ENCODE measurements around the gene ATP2B2. TPM values are rescaled to one million over a fixed set of nuclear protein-coding genes. Genes with fewer than 3 reads are reported as not detected.

ATP2B2 gene
- total and polyA plus RNA-seq, 2 experiments from 2014 or later, result 0.42 to 0.63 TPM

DNA sequence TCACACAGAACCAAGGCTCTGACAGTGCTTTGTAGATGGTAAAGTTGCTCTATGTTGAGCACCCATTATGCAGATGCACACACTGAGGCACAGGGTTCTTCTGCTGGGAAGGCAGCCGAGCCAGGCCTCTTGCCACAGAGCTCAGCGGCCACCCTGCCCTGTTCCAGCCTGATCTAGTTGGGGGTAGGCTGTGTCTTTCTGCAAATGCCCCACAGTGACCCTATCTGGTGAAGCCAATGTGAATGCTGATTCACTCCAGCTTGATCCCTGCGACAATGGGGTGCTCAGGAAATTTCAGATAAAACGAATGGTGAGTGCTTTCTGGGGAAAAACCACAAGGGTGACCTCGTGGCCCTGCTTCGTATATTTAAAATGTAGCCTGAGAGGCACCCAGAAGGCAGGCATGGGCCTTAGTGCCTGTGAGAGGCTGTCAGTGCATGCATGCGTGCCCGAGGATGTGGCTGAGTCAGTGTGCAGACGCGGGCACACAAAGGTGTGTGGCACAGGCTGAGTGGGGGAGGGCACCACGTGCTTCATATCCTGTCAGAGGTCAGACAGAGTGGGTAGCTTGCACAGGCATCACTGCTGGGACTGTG is 85.7 kb downstream of the ATP2B2 start:
- H3K27ac ChIP-seq (ENCODE audit: low read depth), result no peak overlapping the region
- no peaks in the 10 kb centered on the region for H3F3A ChIP-seq (replicated peaks; ENCODE audit: low read depth)
- no peaks in the 10 kb centered on the region for H3K36me3 ChIP-seq (ENCODE audit: insufficient read depth)
- no peak for ATAC-seq
- no peak overlapping the region for H2AFZ ChIP-seq
- no peak for TF ChIP-seq NANOG (IDR thresholded peaks at IDR 0.05; ENCODE audit: borderline replicate concordance)
- no peak for TF ChIP-seq POLR2AphosphoS5 (IDR thresholded peaks at IDR 0.05; ENCODE audit: low read depth)
- TF ChIP-seq, protein P1, sequence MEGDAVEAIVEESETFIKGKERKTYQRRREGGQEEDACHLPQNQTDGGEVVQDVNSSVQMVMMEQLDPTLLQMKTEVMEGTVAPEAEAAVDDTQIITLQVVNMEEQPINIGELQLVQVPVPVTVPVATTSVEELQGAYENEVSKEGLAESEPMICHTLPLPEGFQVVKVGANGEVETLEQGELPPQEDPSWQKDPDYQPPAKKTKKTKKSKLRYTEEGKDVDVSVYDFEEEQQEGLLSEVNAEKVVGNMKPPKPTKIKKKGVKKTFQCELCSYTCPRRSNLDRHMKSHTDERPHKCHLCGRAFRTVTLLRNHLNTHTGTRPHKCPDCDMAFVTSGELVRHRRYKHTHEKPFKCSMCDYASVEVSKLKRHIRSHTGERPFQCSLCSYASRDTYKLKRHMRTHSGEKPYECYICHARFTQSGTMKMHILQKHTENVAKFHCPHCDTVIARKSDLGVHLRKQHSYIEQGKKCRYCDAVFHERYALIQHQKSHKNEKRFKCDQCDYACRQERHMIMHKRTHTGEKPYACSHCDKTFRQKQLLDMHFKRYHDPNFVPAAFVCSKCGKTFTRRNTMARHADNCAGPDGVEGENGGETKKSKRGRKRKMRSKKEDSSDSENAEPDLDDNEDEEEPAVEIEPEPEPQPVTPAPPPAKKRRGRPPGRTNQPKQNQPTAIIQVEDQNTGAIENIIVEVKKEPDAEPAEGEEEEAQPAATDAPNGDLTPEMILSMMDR (conservative IDR thresholded peaks at IDR 0.05; ENCODE audit: low read depth in 2 of 2), result no peak
- TF ChIP-seq JUNB (IDR thresholded peaks at IDR 0.05; ENCODE audit: unreplicated experiment), result no peak
- no peak for TF ChIP-seq ZNF331 (CRISPR knock-in tag; IDR thresholded peaks at IDR 0.05; ENCODE audit: low read depth)
- TF ChIP-seq EZH2 (IDR thresholded peaks at IDR 0.05; ENCODE audit: low read depth, unreplicated experiment), result no peak
- TF ChIP-seq CREB1 (CRISPR knock-in tag; IDR thresholded peaks at IDR 0.05; ENCODE audit: low read depth), result no peak
- no peak for TF ChIP-seq STAT1 (IDR thresholded peaks at IDR 0.05; ENCODE audit: unreplicated experiment)
- TF ChIP-seq, protein P2, sequence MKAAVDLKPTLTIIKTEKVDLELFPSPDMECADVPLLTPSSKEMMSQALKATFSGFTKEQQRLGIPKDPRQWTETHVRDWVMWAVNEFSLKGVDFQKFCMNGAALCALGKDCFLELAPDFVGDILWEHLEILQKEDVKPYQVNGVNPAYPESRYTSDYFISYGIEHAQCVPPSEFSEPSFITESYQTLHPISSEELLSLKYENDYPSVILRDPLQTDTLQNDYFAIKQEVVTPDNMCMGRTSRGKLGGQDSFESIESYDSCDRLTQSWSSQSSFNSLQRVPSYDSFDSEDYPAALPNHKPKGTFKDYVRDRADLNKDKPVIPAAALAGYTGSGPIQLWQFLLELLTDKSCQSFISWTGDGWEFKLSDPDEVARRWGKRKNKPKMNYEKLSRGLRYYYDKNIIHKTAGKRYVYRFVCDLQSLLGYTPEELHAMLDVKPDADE (IDR thresholded peaks at IDR 0.05), result no peak
- TF ChIP-seq, protein P3, sequence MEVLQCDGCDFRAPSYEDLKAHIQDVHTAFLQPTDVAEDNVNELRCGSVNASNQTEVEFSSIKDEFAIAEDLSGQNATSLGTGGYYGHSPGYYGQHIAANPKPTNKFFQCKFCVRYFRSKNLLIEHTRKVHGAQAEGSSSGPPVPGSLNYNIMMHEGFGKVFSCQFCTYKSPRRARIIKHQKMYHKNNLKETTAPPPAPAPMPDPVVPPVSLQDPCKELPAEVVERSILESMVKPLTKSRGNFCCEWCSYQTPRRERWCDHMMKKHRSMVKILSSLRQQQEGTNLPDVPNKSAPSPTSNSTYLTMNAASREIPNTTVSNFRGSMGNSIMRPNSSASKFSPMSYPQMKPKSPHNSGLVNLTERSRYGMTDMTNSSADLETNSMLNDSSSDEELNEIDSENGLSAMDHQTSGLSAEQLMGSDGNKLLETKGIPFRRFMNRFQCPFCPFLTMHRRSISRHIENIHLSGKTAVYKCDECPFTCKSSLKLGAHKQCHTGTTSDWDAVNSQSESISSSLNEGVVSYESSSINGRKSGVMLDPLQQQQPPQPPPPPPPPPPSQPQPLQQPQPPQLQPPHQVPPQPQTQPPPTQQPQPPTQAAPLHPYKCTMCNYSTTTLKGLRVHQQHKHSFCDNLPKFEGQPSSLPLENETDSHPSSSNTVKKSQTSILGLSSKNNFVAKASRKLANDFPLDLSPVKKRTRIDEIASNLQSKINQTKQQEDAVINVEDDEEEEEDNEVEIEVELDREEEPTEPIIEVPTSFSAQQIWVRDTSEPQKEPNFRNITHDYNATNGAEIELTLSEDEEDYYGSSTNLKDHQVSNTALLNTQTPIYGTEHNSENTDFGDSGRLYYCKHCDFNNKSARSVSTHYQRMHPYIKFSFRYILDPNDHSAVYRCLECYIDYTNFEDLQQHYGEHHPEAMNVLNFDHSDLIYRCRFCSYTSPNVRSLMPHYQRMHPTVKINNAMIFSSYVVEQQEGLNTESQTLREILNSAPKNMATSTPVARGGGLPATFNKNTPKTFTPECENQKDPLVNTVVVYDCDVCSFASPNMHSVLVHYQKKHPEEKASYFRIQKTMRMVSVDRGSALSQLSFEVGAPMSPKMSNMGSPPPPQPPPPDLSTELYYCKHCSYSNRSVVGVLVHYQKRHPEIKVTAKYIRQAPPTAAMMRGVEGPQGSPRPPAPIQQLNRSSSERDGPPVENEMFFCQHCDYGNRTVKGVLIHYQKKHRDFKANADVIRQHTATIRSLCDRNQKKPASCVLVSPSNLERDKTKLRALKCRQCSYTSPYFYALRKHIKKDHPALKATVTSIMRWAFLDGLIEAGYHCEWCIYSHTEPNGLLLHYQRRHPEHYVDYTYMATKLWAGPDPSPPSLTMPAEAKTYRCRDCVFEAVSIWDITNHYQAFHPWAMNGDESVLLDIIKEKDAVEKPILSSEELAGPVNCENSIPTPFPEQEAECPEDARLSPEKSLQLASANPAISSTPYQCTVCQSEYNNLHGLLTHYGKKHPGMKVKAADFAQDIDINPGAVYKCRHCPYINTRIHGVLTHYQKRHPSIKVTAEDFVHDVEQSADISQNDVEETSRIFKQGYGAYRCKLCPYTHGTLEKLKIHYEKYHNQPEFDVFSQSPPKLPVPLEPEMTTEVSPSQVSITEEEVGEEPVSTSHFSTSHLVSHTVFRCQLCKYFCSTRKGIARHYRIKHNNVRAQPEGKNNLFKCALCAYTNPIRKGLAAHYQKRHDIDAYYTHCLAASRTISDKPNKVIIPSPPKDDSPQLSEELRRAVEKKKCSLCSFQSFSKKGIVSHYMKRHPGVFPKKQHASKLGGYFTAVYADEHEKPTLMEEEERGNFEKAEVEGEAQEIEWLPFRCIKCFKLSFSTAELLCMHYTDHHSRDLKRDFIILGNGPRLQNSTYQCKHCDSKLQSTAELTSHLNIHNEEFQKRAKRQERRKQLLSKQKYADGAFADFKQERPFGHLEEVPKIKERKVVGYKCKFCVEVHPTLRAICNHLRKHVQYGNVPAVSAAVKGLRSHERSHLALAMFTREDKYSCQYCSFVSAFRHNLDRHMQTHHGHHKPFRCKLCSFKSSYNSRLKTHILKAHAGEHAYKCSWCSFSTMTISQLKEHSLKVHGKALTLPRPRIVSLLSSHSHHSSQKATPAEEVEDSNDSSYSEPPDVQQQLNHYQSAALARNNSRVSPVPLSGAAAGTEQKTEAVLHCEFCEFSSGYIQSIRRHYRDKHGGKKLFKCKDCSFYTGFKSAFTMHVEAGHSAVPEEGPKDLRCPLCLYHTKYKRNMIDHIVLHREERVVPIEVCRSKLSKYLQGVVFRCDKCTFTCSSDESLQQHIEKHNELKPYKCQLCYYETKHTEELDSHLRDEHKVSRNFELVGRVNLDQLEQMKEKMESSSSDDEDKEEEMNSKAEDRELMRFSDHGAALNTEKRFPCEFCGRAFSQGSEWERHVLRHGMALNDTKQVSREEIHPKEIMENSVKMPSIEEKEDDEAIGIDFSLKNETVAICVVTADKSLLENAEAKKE (CRISPR knock-in tag; IDR thresholded peaks at IDR 0.05), result no peak
- no peak for TF ChIP-seq REST (IDR thresholded peaks at IDR 0.05; ENCODE audit: unreplicated experiment)
- no peak for TF ChIP-seq ZNF114 (CRISPR knock-in tag; IDR thresholded peaks at IDR 0.05)
- TF ChIP-seq EZH2phosphoT487 (IDR thresholded peaks at IDR 0.05; ENCODE audit: unreplicated experiment), result no peak
- Mint-ChIP-seq H3K27ac (no peak overlapping the region), H3K4me3 (no peak overlapping the region), H3K36me3 (ENCODE audit: low read depth) (no peaks in the 10 kb centered on the region), H3K4me1 (peaks cover 10% of the 10 kb centered on the region; the same call in 2 of the 3 replicates), H3K27me3 (ENCODE audit: insufficient read depth, low read depth, poor library complexity) (peaks cover 6% of the 10 kb centered on the region), H3K9me3 (no peaks in the 10 kb centered on the region)
- H3K4me2 ChIP-seq, result no peak overlapping the region
- H3K79me2 ChIP-seq (replicated peaks; ENCODE audit: insufficient read depth), result no peaks in the 10 kb centered on the region
- H4K20me1 ChIP-seq (replicated peaks; ENCODE audit: insufficient read depth), result no peaks in the 10 kb centered on the region
- H3K4me1 ChIP-seq (ENCODE audit: insufficient read depth), result no peaks in the 10 kb centered on the region; the same call in 1 of the 2 replicates
- no peaks in the 10 kb centered on the region for H3K27me3 ChIP-seq (ENCODE audit: insufficient read depth)
- no peak for DNase-seq (ENCODE audit: low spot score)
- H3K9me2 ChIP-seq (ENCODE audit: insufficient read depth), result no peaks in the 10 kb centered on the region
- H3K4me3 ChIP-seq, result no peak overlapping the region

Measured in GM23338 (cell line).